ENCODE data around the gene SLC9A3.

- TF ChIP-seq POLR2A (IDR thresholded peaks at IDR 0.05) (no peak), CTCF (IDR thresholded peaks at IDR 0.05) (no peak), POLR2AphosphoS5 (IDR thresholded peaks at IDR 0.05) (no peak)
These were observed 37.2 kb upstream of the SLC9A3 start for GRCh38 chr5:561408-561807.

Measured in prostate gland (tissue), 2 donors.